AG10803 (cell line): Measurements from ENCODE around the gene PKP4.

Experiments used
- DNase-seq: peaks from one replicate; pipeline ENCODE4 v3.0.0; 2010; ENCODE audit warnings: low read depth
- H3K4me3 ChIP-seq: 2 replicates; pipeline ENCODE4 v1.5.1; 2011; ENCODE audit warnings: mild to moderate bottlenecking, low read length, control low read depth
- TF ChIP-seq, protein P1 (sequence below): conservative IDR thresholded peaks from 2 replicates; pipeline ENCODE4 v1.5.1; 2011; ENCODE audit warnings: mild to moderate bottlenecking, low read length, control low read depth, inconsistent platforms

Gene PKP4

DNA sequence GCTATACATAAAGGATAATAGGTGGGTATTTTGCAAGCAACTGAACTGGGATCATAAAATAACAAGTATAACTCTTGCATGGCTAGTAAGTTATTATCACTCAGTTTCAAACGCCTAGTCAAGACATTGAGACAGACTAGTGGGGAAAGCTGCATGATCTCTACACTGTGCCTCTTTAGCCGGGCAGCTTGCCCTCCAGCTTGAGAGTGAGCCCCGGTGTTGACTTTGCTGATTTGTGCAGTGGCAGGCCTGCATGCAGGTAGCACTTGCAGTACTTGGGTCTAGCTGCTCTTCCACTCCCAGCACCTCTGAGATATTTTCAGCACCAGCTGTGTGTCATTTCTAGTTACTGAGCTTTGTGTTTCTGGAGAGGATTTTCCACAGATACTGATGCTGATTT, 219.5 kb downstream of the PKP4 start:
- H3K4me3 ChIP-seq = no peak overlapping the region
- TF ChIP-seq, protein P1, sequence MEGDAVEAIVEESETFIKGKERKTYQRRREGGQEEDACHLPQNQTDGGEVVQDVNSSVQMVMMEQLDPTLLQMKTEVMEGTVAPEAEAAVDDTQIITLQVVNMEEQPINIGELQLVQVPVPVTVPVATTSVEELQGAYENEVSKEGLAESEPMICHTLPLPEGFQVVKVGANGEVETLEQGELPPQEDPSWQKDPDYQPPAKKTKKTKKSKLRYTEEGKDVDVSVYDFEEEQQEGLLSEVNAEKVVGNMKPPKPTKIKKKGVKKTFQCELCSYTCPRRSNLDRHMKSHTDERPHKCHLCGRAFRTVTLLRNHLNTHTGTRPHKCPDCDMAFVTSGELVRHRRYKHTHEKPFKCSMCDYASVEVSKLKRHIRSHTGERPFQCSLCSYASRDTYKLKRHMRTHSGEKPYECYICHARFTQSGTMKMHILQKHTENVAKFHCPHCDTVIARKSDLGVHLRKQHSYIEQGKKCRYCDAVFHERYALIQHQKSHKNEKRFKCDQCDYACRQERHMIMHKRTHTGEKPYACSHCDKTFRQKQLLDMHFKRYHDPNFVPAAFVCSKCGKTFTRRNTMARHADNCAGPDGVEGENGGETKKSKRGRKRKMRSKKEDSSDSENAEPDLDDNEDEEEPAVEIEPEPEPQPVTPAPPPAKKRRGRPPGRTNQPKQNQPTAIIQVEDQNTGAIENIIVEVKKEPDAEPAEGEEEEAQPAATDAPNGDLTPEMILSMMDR = no peak
- no peak for DNase-seq

DNA sequence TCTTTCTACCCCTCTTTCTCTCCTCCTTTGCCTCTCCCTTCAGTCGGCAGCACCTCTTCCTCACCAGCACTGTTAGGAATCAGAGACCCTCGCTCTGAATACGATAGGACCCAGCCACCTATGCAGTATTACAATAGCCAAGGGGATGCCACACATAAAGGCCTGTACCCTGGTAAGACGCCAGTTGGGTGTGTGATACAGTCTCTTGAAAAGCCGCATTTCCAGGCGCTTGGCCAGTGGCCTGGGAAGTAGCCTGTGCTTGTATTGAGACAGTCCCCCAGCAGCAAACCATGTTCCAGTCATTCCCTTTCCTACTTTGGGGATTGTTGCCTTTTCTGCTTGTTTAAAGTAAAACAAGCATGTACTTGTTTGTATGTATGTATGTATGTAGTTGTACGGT, 219.9 kb downstream of the PKP4 start:
- TF ChIP-seq, protein P1 = no peak
- H3K4me3 ChIP-seq = no peak overlapping the region
- no peak for DNase-seq

- TF ChIP-seq, protein P1 = no peak
- no peak overlapping the region for H3K4me3 ChIP-seq
- no peak for DNase-seq
Observed at GRCh38 chr2:158677542-158677941, 220.8 kb downstream of the PKP4 start.

GRCh38 chr2:158681816-158682215, 225.1 kb downstream of the PKP4 start:
- DNase-seq = no peak
- H3K4me3 ChIP-seq = no peak overlapping the region
- TF ChIP-seq, protein P1 = no peak

GRCh38 chr2:158685646-158686045, 228.9 kb downstream of the PKP4 start:
- no peak overlapping the region for H3K4me3 ChIP-seq
- TF ChIP-seq, protein P1 = no peak
- DNase-seq = no peak

DNA sequence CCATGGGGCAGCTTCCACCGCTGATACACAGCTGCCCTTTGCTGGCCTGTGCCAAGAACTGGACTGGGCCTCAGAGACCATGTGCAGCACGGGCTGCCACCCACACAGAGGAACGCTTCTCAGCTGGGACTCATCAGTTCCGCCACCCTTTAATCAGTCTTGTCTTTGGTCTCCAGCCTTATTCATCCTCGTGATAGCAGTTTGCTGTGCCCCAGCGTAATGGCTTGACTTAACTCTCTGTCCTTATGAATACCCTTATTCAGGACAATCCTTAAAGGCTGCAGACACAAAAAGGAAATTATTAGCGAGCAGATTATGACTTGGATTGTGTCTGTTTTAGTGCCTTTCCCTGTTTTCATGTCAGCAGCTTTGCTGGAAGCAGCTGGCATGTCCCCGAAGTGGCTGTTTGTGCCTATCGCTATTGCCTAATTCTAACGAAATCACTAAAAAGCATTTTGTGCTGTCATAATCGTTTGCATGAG, 229.5 kb downstream of the PKP4 start:
- peak; percentile 72 for DNase-seq
- no peak overlapping the region for H3K4me3 ChIP-seq
- TF ChIP-seq, protein P1 = no peak

DNA sequence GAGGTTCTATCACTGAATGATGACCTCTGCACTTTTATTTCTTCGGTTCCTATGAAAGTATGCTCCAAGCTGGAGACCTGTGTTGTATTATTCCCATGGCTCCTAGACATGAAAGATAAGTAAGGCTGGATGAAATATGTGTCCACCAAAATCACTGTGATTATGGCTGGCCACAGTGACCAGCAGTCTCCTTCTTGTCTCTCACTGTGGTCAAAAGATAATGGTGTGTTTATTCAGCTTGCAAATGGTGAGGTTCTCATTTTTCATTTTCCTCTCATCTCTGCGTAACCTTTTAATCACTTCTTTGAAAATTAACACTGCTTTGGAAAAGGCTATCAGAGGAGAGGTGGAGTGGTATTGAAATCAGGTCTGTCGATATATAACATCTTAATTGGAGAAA, 230.6 kb downstream of the PKP4 start:
- DNase-seq = no peak
- no peak overlapping the region for H3K4me3 ChIP-seq
- TF ChIP-seq, protein P1 = no peak
